SK-N-SH (cell line): ENCODE data around the gene AMFR. TPM values are rescaled to one million over a fixed set of nuclear protein-coding genes. Genes with fewer than 3 reads are reported as not detected.

Experiments
- CTCF ChIA-PET: fragments of 300-600, 350-600 bp; formaldehyde crosslinking; extraction: SDS; loops from one replicate; lab custom pipeline; 2021; lab: Yijun Ruan, JAX
- POLR2A ChIA-PET: fragments of 350-600 bp; sonication (Branson Sonifier 250); formaldehyde crosslinking; extraction: SDS; loops from one replicate; lab custom pipeline; 2020; ENCODE audit warnings: antibody characterized with exemption, inconsistent platforms; lab: Yijun Ruan, JAX
- DNase-seq: peaks from one replicate; pipeline ENCODE4 v3.0.0; 2012
- H2AFZ ChIP-seq: fragments of 200-600 bp; sonication (generic); 2 replicates; pipeline ENCODE4 v1.8.1; 2016; ENCODE audit warnings: antibody characterized with exemption, mild to moderate bottlenecking, low read depth
- H3F3A ChIP-seq: fragments of 200-600 bp; sonication (generic); replicated peaks from 2 replicates; pipeline ENCODE3; 2016; ENCODE audit warnings: antibody characterized with exemption, mild to moderate bottlenecking; ENCODE audit not compliant: insufficient read depth
- H3K27ac ChIP-seq, 2 experiments: fragments of 200-500 bp in 1 of 2; fragments of 200-600 bp in 1 of 2; sonication (Bioruptor generic) in 1 of 2; sonication (generic), shearing (Covaris generic) in 1 of 2; 2 replicates each; pipeline versions ENCODE4 v1.5.1 to v1.6.1; 2014 to 2016; ENCODE audit warnings: low read depth in 2 of 2, inconsistent platforms in 1 of 2, low read length in 1 of 2, mild to moderate bottlenecking in 1 of 2, mixed read lengths in 1 of 2
- H3K27me3 ChIP-seq: fragments of 200-600 bp; sonication (generic), shearing (Covaris generic); 2 replicates; pipeline ENCODE4 v1.6.1; 2016; ENCODE audit warnings: mixed run types; ENCODE audit not compliant: insufficient read depth
- H3K36me3 ChIP-seq, 2 experiments: fragments of 200-500 bp in 1 of 2; fragments of 200-600 bp in 1 of 2; sonication (Bioruptor generic) in 1 of 2; sonication (generic) in 1 of 2; replicated peaks in 1 of 2; 2 replicates each; pipeline versions ENCODE3 to v1.5.1; 2014 to 2016; ENCODE audit warnings: low read length in 1 of 2, mild to moderate bottlenecking in 1 of 2; ENCODE audit not compliant: insufficient read depth in 2 of 2, control insufficient read depth in 1 of 2
- H3K4me1 ChIP-seq, 2 experiments: fragments of 200-500 bp in 1 of 2; fragments of 200-600 bp in 1 of 2; sonication (Bioruptor generic) in 1 of 2; sonication (generic), shearing (Covaris generic) in 1 of 2; 2 replicates each; pipeline versions ENCODE4 v1.5.1 to v1.6.1; 2014 to 2016; ENCODE audit warnings: low read depth in 1 of 2, low read length in 1 of 2, mixed run types in 1 of 2; ENCODE audit not compliant: insufficient read depth in 2 of 2, control insufficient read depth in 1 of 2
- H3K4me2 ChIP-seq: fragments of 200-600 bp; sonication (generic), shearing (Covaris generic); 2 replicates; pipeline ENCODE4 v1.6.1; 2017; ENCODE audit warnings: mixed run types
- H3K4me3 ChIP-seq, 2 experiments: fragments of 200-500 bp in 1 of 2; fragments of 200-600 bp in 1 of 2; sonication (Bioruptor generic) in 1 of 2; sonication (generic), shearing (Covaris generic) in 1 of 2; 2 replicates each; pipeline versions ENCODE4 v1.5.1 to v1.8.1; 2014 to 2016; ENCODE audit warnings: low read depth in 2 of 2, inconsistent platforms in 1 of 2, low read length in 1 of 2, mild to moderate bottlenecking in 1 of 2, mixed read lengths in 1 of 2, moderate library complexity in 1 of 2
- H3K79me2 ChIP-seq: fragments of 200-600 bp; sonication (generic); 2 replicates; pipeline ENCODE4 v1.8.1; 2017; ENCODE audit warnings: mild to moderate bottlenecking; ENCODE audit not compliant: insufficient read depth
- H3K9ac ChIP-seq: fragments of 200-600 bp; sonication (generic); 2 replicates; pipeline ENCODE4 v1.6.1; 2017; ENCODE audit warnings: mixed run types
- H3K9me2 ChIP-seq: fragments of 200-600 bp; sonication (generic); 2 replicates; pipeline ENCODE4 v1.6.1; 2017; ENCODE audit warnings: mixed run types
- H3K9me3 ChIP-seq: fragments of 200-600 bp; sonication (generic); 2 replicates; pipeline ENCODE4 v1.6.1; 2017; ENCODE audit warnings: mixed run types, mild to moderate bottlenecking, moderate library complexity
- H4K20me1 ChIP-seq: fragments of 200-600 bp; sonication (generic); 2 replicates; pipeline ENCODE4 v1.6.1; 2017; ENCODE audit warnings: mild to moderate bottlenecking, mixed run types; ENCODE audit not compliant: insufficient read depth
- CHD2 ChIP-seq: fragments of 150-350 bp; IDR thresholded peaks from 2 replicates; pipeline ENCODE4 v1.6.1; 2018; ENCODE audit warnings: low read length; ENCODE audit not compliant: partially characterized antibody
- ELF1 ChIP-seq: IDR thresholded peaks from 2 replicates; pipeline ENCODE4 v1.4.0; 2012
- EP300 ChIP-seq, 2 experiments: IDR thresholded peaks; 2 replicates each; pipeline versions ENCODE4 v1.4.0 to v1.6.1; 2012; ENCODE audit warnings: borderline replicate concordance in 1 of 2, low read depth in 1 of 2, low read length in 1 of 2
- EZH2phosphoT487 ChIP-seq: fragments of 200-600 bp; sonication (generic); IDR thresholded peaks from 2 replicates; pipeline ENCODE4 v1.6.1; 2017; ENCODE audit warnings: low read depth, mixed run types, mild to moderate bottlenecking, antibody characterized with exemption, moderate library complexity, borderline replicate concordance
- FOXJ3 ChIP-seq: sonication (generic); formaldehyde crosslinking; IDR thresholded peaks from 2 replicates; pipeline ENCODE4 v1.5.1; 2020; ENCODE audit warnings: mild to moderate bottlenecking, missing genetic modification reagents
- GABPA ChIP-seq: IDR thresholded peaks from 2 replicates; pipeline ENCODE4 v1.4.0; 2012; ENCODE audit warnings: low read depth, mild to moderate bottlenecking
- GATA2 ChIP-seq: sonication (generic); formaldehyde crosslinking; IDR thresholded peaks from 2 replicates; pipeline ENCODE4 v1.5.0; 2020; ENCODE audit warnings: mild to moderate bottlenecking, missing genetic modification reagents
- IRF3 ChIP-seq: fragments of 150-350 bp; IDR thresholded peaks from 2 replicates; pipeline ENCODE4 v1.6.1; 2016; ENCODE audit warnings: mild to moderate bottlenecking, low read depth, low read length
- MAX ChIP-seq: IDR thresholded peaks from 2 replicates; pipeline ENCODE4 v1.4.0; 2012; ENCODE audit warnings: low read depth
- MEF2A ChIP-seq: IDR thresholded peaks from 2 replicates; pipeline ENCODE4 v1.4.0; 2012; ENCODE audit warnings: low read depth, borderline replicate concordance
- MXI1 ChIP-seq: IDR thresholded peaks from 2 replicates; pipeline ENCODE4 v1.6.1; 2012; ENCODE audit warnings: mild to moderate bottlenecking, low read depth, low read length, improper control_type of control experiment
- NRF1 ChIP-seq: IDR thresholded peaks from 2 replicates; pipeline ENCODE4 v1.6.1; 2012; ENCODE audit warnings: low read depth, mild to moderate bottlenecking, low read length
- PBX3 ChIP-seq: IDR thresholded peaks from 2 replicates; pipeline ENCODE4; 2012
- POLR2AphosphoS5 ChIP-seq: IDR thresholded peaks from 2 replicates; pipeline ENCODE4 v1.6.1; 2012; ENCODE audit warnings: low read depth, low read length
- REST ChIP-seq: IDR thresholded peaks from 2 replicates; pipeline ENCODE4 v1.6.1; 2012; ENCODE audit warnings: mild to moderate bottlenecking, low read depth, low read length, moderate library complexity
- RXRA ChIP-seq: IDR thresholded peaks from 2 replicates; pipeline ENCODE4 v1.4.0; 2012; ENCODE audit warnings: low read depth, mild to moderate bottlenecking, borderline replicate concordance
- SMC3 ChIP-seq: IDR thresholded peaks from 2 replicates; pipeline ENCODE4 v1.6.1; 2012; ENCODE audit warnings: low read depth, low read length, improper control_type of control experiment
- TAF1 ChIP-seq: IDR thresholded peaks from 2 replicates; pipeline ENCODE4 v1.6.1; 2012; ENCODE audit warnings: low read depth, mild to moderate bottlenecking, low read length, moderate library complexity, borderline replicate concordance
- TCF12 ChIP-seq: IDR thresholded peaks from 2 replicates; pipeline ENCODE4 v1.4.0; 2012
- TEAD4 ChIP-seq: IDR thresholded peaks from 2 replicates; pipeline ENCODE4 v1.4.0; 2012; ENCODE audit warnings: mild to moderate bottlenecking, borderline replicate concordance; ENCODE audit not compliant: insufficient read depth
- USF1 ChIP-seq: IDR thresholded peaks from 2 replicates; pipeline ENCODE4 v1.4.0; 2012; ENCODE audit warnings: low read depth, borderline replicate concordance
- WGBS: methylation state at CpG from one replicate; pipeline ENCODE4 v1.1.6; 2017; ENCODE audit warnings: low lambda C conversion rate; 5-methylcytosine and 5-hydroxymethylcytosine counted together
- polyA plus RNA-seq, 3 experiments: library from polyadenylated mRNA; depleted of rRNA; stranded (reverse); fragments of >200 nt; gene quantifications; 2 replicates each; pipeline ENCODE4 v1.2.3, GENCODE V29; 2012

The AMFR gene
- polyA plus RNA-seq, 1 of the 3 experiments (the other 2 are of a cell fraction), result 65.3 TPM

- TF ChIP-seq IRF3 (no peak), PBX3 (no peak), POLR2AphosphoS5 (no peak), ELF1 (no peak)
These were observed 81.5 kb downstream of the AMFR start (continued) for GRCh38 chr16:56343661-56344517.

- Histone ChIP-seq H3K79me2 (no peaks in the 10 kb centered on the region), H4K20me1 (no peaks in the 10 kb centered on the region), H3K36me3 (no peaks in the 10 kb centered on the region), H3K4me3 (no peak overlapping the region), H3K9me2 (no peaks in the 10 kb centered on the region), H3K27me3 (no peaks in the 10 kb centered on the region), H3K4me2 (no peak overlapping the region), H3F3A (no peaks in the 10 kb centered on the region), H2AFZ (no peak overlapping the region), H3K9me3 (no peaks in the 10 kb centered on the region), H3K27ac (peak overlapping the region in 1 of 2 experiments; percentile 50; a peak in 1 of 4 replicates), H3K4me1 (peaks cover 0 to 13% of the 10 kb centered on the region in 2 experiments; a peak in 1 of 4 replicates), H3K9ac (no peak overlapping the region)
- CTCF ChIA-PET, result interaction anchor here (0.8 to 2.5 kb wide), 3 partner anchors 9 to 398 kb away, joined by 3 to 18 read pairs (median 6); no protein-coding TSS in a partner anchor
- POLR2A ChIA-PET, result interaction anchor here (1.8 kb wide), 1 partner anchor 12 kb away, joined by 4 read pairs; no protein-coding TSS in a partner anchor
- WGBS, result 45% methylated on average over 6 of the region's 9 CpGs
- DNase-seq, result no peak
- TF ChIP-seq CHD2 (no peak), TEAD4 (no peak), REST (no peak), SMC3 (no peak), EZH2phosphoT487 (no peak), USF1 (no peak), EP300 (IDR thresholded peaks at IDR 0.05; ENCODE audit: borderline replicate concordance in 1 of 2, low read depth in 1 of 2, low read length in 1 of 2) (no peak), TCF12 (no peak), GATA2 (no peak), MAX (no peak), GABPA (no peak), TAF1 (no peak), IRF3 (no peak), NRF1 (no peak), RXRA (no peak), MEF2A (no peak), FOXJ3 (CRISPR knock-in tag) (no peak), MXI1 (no peak)
These were observed 83.5 kb downstream of the AMFR start for GRCh38 chr16:56341656-56342399.
